Karpas-422 (cell line): ENCODE data around the gene PLPPR5. TPM values are rescaled to one million over a fixed set of nuclear protein-coding genes. Genes with fewer than 3 reads are reported as not detected.
"Not testable (repeated sequence)": the region's sequence is repeated elsewhere in the genome, so short reads cannot be mapped to it uniquely, and the experiment has no call there.

Experiments used
- DNase-seq: peaks from one replicate; pipeline ENCODE4 v3.0.0-alpha.2; 2015
- H2AFZ ChIP-seq: fragments of 200-600 bp; sonication (generic); 2 replicates; pipeline ENCODE4 v1.6.1; 2014; ENCODE audit warnings: antibody characterized with exemption, low read length, mixed read lengths
- H3K27ac ChIP-seq: fragments of 200-600 bp; sonication (generic); 2 replicates; pipeline ENCODE4 v1.5.1; 2014; ENCODE audit warnings: mild to moderate bottlenecking, low read length, moderate library complexity
- H3K27me3 ChIP-seq: fragments of 200-600 bp; sonication (generic); 2 replicates; pipeline ENCODE4 v1.6.1; 2014; ENCODE audit warnings: low read length, mixed read lengths
- H3K36me3 ChIP-seq: fragments of 200-600 bp; sonication (generic); 2 replicates; pipeline ENCODE4 v1.6.1; 2014; ENCODE audit warnings: low read length, mixed read lengths; ENCODE audit not compliant: insufficient read depth
- H3K4me1 ChIP-seq: fragments of 200-600 bp; sonication (generic); 2 replicates; pipeline ENCODE4 v1.6.1; 2014; ENCODE audit warnings: mild to moderate bottlenecking, low read length, mixed read lengths
- H3K4me2 ChIP-seq: fragments of 200-600 bp; sonication (generic); 2 replicates; pipeline ENCODE4 v1.6.1; 2014; ENCODE audit warnings: low read length, low read depth, mild to moderate bottlenecking; ENCODE audit not compliant: poor library complexity, severe bottlenecking
- H3K4me3 ChIP-seq: fragments of 200-600 bp; sonication (generic); 2 replicates; pipeline ENCODE4 v1.5.1; 2014; ENCODE audit warnings: mild to moderate bottlenecking, antibody characterized with exemption, low read length, mixed read lengths
- H3K79me2 ChIP-seq: fragments of 200-600 bp; sonication (generic); 2 replicates; pipeline ENCODE4 v1.6.1; 2014; ENCODE audit warnings: mild to moderate bottlenecking, low read length, mixed read lengths
- H3K9ac ChIP-seq: fragments of 200-600 bp; sonication (generic); 2 replicates; pipeline ENCODE4 v1.6.0; 2014; ENCODE audit warnings: low read length
- H3K9me2 ChIP-seq: fragments of 200-600 bp; sonication (generic), shearing (Covaris generic); replicated peaks from 2 replicates; pipeline ENCODE4 v1.6.0; 2014; ENCODE audit warnings: mild to moderate bottlenecking, low read length, moderate library complexity; ENCODE audit not compliant: insufficient read depth
- H3K9me3 ChIP-seq: fragments of 300-700, 200-600 bp; sonication (generic); 2 replicates; pipeline ENCODE4 v1.6.1; 2014; ENCODE audit warnings: low read length, mixed read lengths
- H4K20me1 ChIP-seq: fragments of 200-600 bp; sonication (generic); 2 replicates; pipeline ENCODE4 v1.6.1; 2014; ENCODE audit warnings: mild to moderate bottlenecking, antibody characterized with exemption, low read length, low read depth; ENCODE audit not compliant: insufficient read depth
- total RNA-seq: library from RNA; depleted of rRNA; stranded (reverse); fragments of >200 nt; shearing (Covaris generic); gene quantifications from 2 replicates; pipeline ENCODE4 v1.2.3, GENCODE V29; 2014; ENCODE audit warnings: low replicate concordance; rRNA removed

The PLPPR5 gene, protein sequence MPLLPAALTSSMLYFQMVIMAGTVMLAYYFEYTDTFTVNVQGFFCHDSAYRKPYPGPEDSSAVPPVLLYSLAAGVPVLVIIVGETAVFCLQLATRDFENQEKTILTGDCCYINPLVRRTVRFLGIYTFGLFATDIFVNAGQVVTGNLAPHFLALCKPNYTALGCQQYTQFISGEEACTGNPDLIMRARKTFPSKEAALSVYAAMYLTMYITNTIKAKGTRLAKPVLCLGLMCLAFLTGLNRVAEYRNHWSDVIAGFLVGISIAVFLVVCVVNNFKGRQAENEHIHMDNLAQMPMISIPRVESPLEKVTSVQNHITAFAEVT
- total RNA-seq = not detected in 2 replicates

DNA sequence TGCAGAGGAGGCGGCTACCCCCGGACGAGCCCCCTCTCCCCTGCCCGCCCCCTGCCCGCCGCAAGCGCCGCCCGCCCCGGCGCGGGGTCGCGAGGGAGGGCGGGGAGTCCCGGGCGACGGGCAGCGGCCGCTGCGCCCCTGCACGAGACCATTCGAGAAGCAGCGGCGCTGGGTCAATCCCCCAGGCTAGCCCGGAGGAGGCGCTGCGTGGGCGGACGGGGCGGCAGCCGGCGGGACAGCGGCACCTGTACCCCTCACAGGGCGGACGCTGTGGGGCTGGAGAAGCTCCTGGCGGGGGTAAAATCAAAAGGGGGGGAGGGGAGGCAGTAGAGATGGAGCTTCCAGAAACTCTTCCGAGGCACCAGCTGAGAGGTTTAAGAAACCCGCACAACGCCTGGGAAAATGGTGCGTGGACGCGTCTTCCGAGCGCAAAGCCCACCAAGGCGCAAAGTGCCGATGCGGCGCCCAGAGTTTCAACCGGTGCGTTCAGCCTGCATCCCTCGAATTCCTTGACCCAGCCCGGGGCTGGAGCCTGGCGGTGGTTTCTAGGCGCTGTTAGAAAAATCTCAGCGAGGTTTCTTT is at the start of gene PLPPR5:
TSS of gene PLPPR5 (minus strand) at position 1 of the 582 bp plus-strand sequence. CDS start 190 bp downstream, outside the sequence.
- no peaks in the 10 kb centered on the region for H3K36me3 ChIP-seq
- H3K79me2 ChIP-seq = no peaks in the 10 kb centered on the region
- no peaks in the 10 kb centered on the region for H3K27me3 ChIP-seq
- no peaks in the 10 kb centered on the region for H3K9me3 ChIP-seq
- no peak within 1 kb of the TSS for H2AFZ ChIP-seq
- no peak within 1 kb of the TSS for H3K4me3 ChIP-seq
- no peak for DNase-seq
- H3K27ac ChIP-seq = no peak within 1 kb of the TSS
- H3K9me2 ChIP-seq = no peaks in the 10 kb centered on the region
- no peaks in the 10 kb centered on the region for H4K20me1 ChIP-seq
- H3K4me2 ChIP-seq = no peak within 1 kb of the TSS
- H3K4me1 ChIP-seq = no peaks in the 10 kb centered on the region
- H3K9ac ChIP-seq = no peak within 1 kb of the TSS

GRCh38 chr1:99051611-99052283 is 47.1 kb upstream of the PLPPR5 start:
- no peaks in the 10 kb centered on the region for H3K9me2 ChIP-seq
- H4K20me1 ChIP-seq = no peaks in the 10 kb centered on the region
- H3K36me3 ChIP-seq = no peaks in the 10 kb centered on the region
- H3K79me2 ChIP-seq = no peaks in the 10 kb centered on the region
- no peak overlapping the region for H3K4me3 ChIP-seq
- no peaks in the 10 kb centered on the region for H3K27me3 ChIP-seq
- H3K27ac ChIP-seq = no peak overlapping the region
- H3K4me1 ChIP-seq = no peaks in the 10 kb centered on the region
- H2AFZ ChIP-seq = no peak overlapping the region
- no peak for DNase-seq
- no peak overlapping the region for H3K4me2 ChIP-seq
- no peaks in the 10 kb centered on the region for H3K9me3 ChIP-seq
- H3K9ac ChIP-seq = no peak overlapping the region

- H4K20me1 ChIP-seq = no peaks in the 10 kb centered on the region
- no peak overlapping the region for H3K9ac ChIP-seq
- H3K79me2 ChIP-seq = no peaks in the 10 kb centered on the region
- no peak overlapping the region for H3K4me3 ChIP-seq
- H3K4me1 ChIP-seq = no peaks in the 10 kb centered on the region
- H3K36me3 ChIP-seq = no peaks in the 10 kb centered on the region
- H3K27ac ChIP-seq = no peak overlapping the region
- no peak for DNase-seq
- H2AFZ ChIP-seq = no peak overlapping the region
- no peaks in the 10 kb centered on the region for H3K9me3 ChIP-seq
- H3K9me2 ChIP-seq = no peaks in the 10 kb centered on the region
- H3K27me3 ChIP-seq = no peaks in the 10 kb centered on the region
- H3K4me2 ChIP-seq = no peak overlapping the region
Observed at GRCh38 chr1:99049745-99050144, 45.1 kb upstream of the PLPPR5 start.

GRCh38 chr1:99036746-99037145 is 32.1 kb upstream of the PLPPR5 start:
- H3K9ac ChIP-seq, DNase-seq, H3K4me2 ChIP-seq, H3K27me3 ChIP-seq, H3K36me3 ChIP-seq, H3K9me3 ChIP-seq, H3K9me2 ChIP-seq, H3K27ac ChIP-seq, H2AFZ ChIP-seq, H3K79me2 ChIP-seq, H4K20me1 ChIP-seq, H3K4me1 ChIP-seq, H3K4me3 ChIP-seq: not testable (repeated sequence)

GRCh38 chr1:99018313-99018712 is 13.7 kb upstream of the PLPPR5 start:
- Histone ChIP-seq H2AFZ (no peak overlapping the region), H3K27ac (no peak overlapping the region)

DNA sequence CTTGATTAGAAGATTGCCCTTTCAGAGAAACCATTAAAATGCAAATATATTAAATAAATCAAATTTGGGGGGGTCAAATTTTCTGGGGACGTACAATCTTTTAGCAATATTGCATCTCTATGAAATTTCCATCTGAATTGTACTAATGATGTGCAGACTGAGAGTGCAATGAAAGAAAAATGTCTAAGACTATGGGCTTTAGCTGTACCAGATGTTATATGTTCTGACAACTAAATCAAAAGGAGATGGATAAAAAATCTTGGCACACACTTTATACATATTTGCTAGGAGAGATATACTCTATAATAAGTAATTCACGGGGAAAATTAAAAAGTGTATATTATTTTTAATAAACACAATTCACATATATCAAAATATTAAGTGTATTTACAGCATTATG is 13.0 kb upstream of the PLPPR5 start:
- no peaks in the 10 kb centered on the region for H3K9me3 ChIP-seq
- no peaks in the 10 kb centered on the region for H3K36me3 ChIP-seq
- DNase-seq = no peak
- H3K79me2 ChIP-seq = no peaks in the 10 kb centered on the region
- no peaks in the 10 kb centered on the region for H3K9me2 ChIP-seq
- H2AFZ ChIP-seq = no peak overlapping the region
- no peak overlapping the region for H3K9ac ChIP-seq
- H3K4me3 ChIP-seq = no peak overlapping the region
- no peak overlapping the region for H3K27ac ChIP-seq
- H3K4me2 ChIP-seq = no peak overlapping the region
- no peaks in the 10 kb centered on the region for H3K27me3 ChIP-seq
- no peaks in the 10 kb centered on the region for H4K20me1 ChIP-seq
- H3K4me1 ChIP-seq = no peaks in the 10 kb centered on the region

More at GRCh38 chr1:99018313-99018712, 13.7 kb upstream of the PLPPR5 start:
- Histone ChIP-seq H3K79me2 (no peaks in the 10 kb centered on the region), H3K4me1 (no peaks in the 10 kb centered on the region), H3K9me3 (no peaks in the 10 kb centered on the region), H3K4me2 (no peak overlapping the region), H3K4me3 (no peak overlapping the region), H3K36me3 (no peaks in the 10 kb centered on the region), H4K20me1 (no peaks in the 10 kb centered on the region), H3K9me2 (no peaks in the 10 kb centered on the region), H3K9ac (no peak overlapping the region), H3K27me3 (no peaks in the 10 kb centered on the region)
- no peak for DNase-seq

GRCh38 chr1:99010679-99011078 is 6.0 kb upstream of the PLPPR5 start:
- Histone ChIP-seq H3K27ac (no peak overlapping the region), H3K9me3 (no peaks in the 10 kb centered on the region), H2AFZ (no peak overlapping the region), H3K79me2 (no peaks in the 10 kb centered on the region), H3K36me3 (no peaks in the 10 kb centered on the region), H3K4me2 (no peak overlapping the region), H3K4me3 (no peak overlapping the region), H3K4me1 (no peaks in the 10 kb centered on the region), H3K9me2 (no peaks in the 10 kb centered on the region), H3K27me3 (no peaks in the 10 kb centered on the region), H4K20me1 (no peaks in the 10 kb centered on the region), H3K9ac (no peak overlapping the region)
- DNase-seq = no peak

GRCh38 chr1:99007366-99007765 is 2.7 kb upstream of the PLPPR5 start:
- H3K79me2 ChIP-seq = no peaks in the 10 kb centered on the region
- no peak overlapping the region for H3K4me2 ChIP-seq
- H3K27ac ChIP-seq = no peak overlapping the region
- H4K20me1 ChIP-seq = no peaks in the 10 kb centered on the region
- H3K9ac ChIP-seq = no peak overlapping the region
- no peaks in the 10 kb centered on the region for H3K36me3 ChIP-seq
- H3K4me3 ChIP-seq = no peak overlapping the region
- no peaks in the 10 kb centered on the region for H3K9me3 ChIP-seq
- no peak overlapping the region for H2AFZ ChIP-seq
- no peaks in the 10 kb centered on the region for H3K4me1 ChIP-seq
- no peak for DNase-seq
- H3K27me3 ChIP-seq = no peaks in the 10 kb centered on the region
- no peaks in the 10 kb centered on the region for H3K9me2 ChIP-seq
